K562 (cell line): ENCODE measurements around the gene TAL1. TPM values are rescaled to one million over a fixed set of nuclear protein-coding genes. Genes with fewer than 3 reads are reported as not detected.

Experiments
- ATAC-seq: fragments of 200-7000 bp; cut with Tn5 transposase; 3 replicates; pipeline ENCODE4 v1.9.1; 2020; ENCODE audit warnings: moderate library complexity
- BruUV-seq: library from RNA; stranded (reverse); fragments of 400-500 nt; replicated peaks from 2 replicates; lab custom pipeline; 2021; lab: Mats Ljungman, UMichigan
- CTCF ChIA-PET: fragments of 300-600 bp; formaldehyde crosslinking; extraction: SDS; loops from one replicate; lab custom pipeline; 2021; ENCODE audit warnings: low intra/inter-chr PET ratio; lab: Yijun Ruan, JAX
- POLR2A ChIA-PET: fragments of 300-600, 350-650 bp; sonication (Branson Sonifier 250); formaldehyde crosslinking; extraction: SDS; loops from one replicate; lab custom pipeline; 2021; ENCODE audit warnings: antibody characterized with exemption, inconsistent platforms; lab: Yijun Ruan, JAX
- DNase-seq, 4 experiments: peaks; one replicate each; pipeline versions ENCODE4 v3.0.0 to v3.0.0-alpha.2; 2011 to 2018; ENCODE audit warnings: low spot score in 3 of 4, mixed read lengths in 3 of 4; ENCODE audit errors: extremely low read depth in 1 of 4
- FAIRE-seq: peaks from 2 replicates; lab custom pipeline; 2011; peaks lifted over from hg19 to GRCh38; lab: Jason Lieb, UNC
- H2AFZ ChIP-seq: 2 replicates; pipeline ENCODE4 v1.6.0; 2011; ENCODE audit warnings: low read depth, low read length, control low read depth, inconsistent platforms
- H3K27ac ChIP-seq: fragments of 200-600 bp; 3 replicates; pipeline ENCODE4 v1.8.0; 2011; ENCODE audit warnings: low read depth, mild to moderate bottlenecking, control low read depth, inconsistent platforms, low read length, moderate library complexity, mixed read lengths; ENCODE audit errors: extremely low read depth
- H3K27me3 ChIP-seq, 2 experiments: fragments of 300-600 bp in 1 of 2; 2 replicates in 1 of 2; 3 replicates in 1 of 2; pipeline versions ENCODE4 v1.6.0 to v1.8.0; 2011; ENCODE audit warnings: inconsistent platforms in 2 of 2, low read length in 2 of 2, mild to moderate bottlenecking in 1 of 2, mixed read lengths in 1 of 2, moderate library complexity in 1 of 2; ENCODE audit not compliant: control insufficient read depth in 2 of 2, insufficient read depth in 2 of 2
- H3K36me3 ChIP-seq: fragments of 300-600 bp; 3 replicates; pipeline ENCODE4 v1.8.0; 2011; ENCODE audit warnings: mild to moderate bottlenecking, low read length, inconsistent platforms; ENCODE audit not compliant: control insufficient read depth, insufficient read depth
- H3K4me1 ChIP-seq, 2 experiments: fragments of 200-600 bp in 1 of 2; replicated peaks in 1 of 2; 2 replicates in 1 of 2; 3 replicates in 1 of 2; pipeline versions ENCODE4 v1.5.1 to v1.8.0; 2011; ENCODE audit warnings: inconsistent platforms in 2 of 2, low read length in 2 of 2, mild to moderate bottlenecking in 1 of 2, mixed read lengths in 1 of 2, moderate library complexity in 1 of 2; ENCODE audit not compliant: control insufficient read depth in 2 of 2, insufficient read depth in 2 of 2
- H3K4me2 ChIP-seq: 2 replicates; pipeline ENCODE4 v1.6.1; 2011; ENCODE audit warnings: low read length, control low read depth, inconsistent platforms, mixed read lengths; ENCODE audit not compliant: insufficient read depth
- H3K4me3 ChIP-seq: fragments of 200-600 bp; sonication (generic), shearing (Covaris generic); 2 replicates; pipeline ENCODE4 v1.5.1; 2016; ENCODE audit warnings: control low read depth, inconsistent platforms
- H3K79me2 ChIP-seq: fragments of 200-600 bp; 3 replicates; pipeline ENCODE4 v1.8.0; 2011; ENCODE audit warnings: low read length, inconsistent platforms; ENCODE audit not compliant: control insufficient read depth, insufficient read depth
- H3K9ac ChIP-seq, 2 experiments: 2 replicates each; pipeline versions ENCODE4 v1.6.0 to v1.6.1; 2011; ENCODE audit warnings: low read depth in 2 of 2, low read length in 2 of 2, control low read depth in 1 of 2, inconsistent platforms in 1 of 2, mild to moderate bottlenecking in 1 of 2, mixed read lengths in 1 of 2; ENCODE audit not compliant: insufficient read depth in 1 of 2
- H3K9me1 ChIP-seq: one replicate; pipeline ENCODE4 v1.6.0; 2011; ENCODE audit warnings: inconsistent platforms, mild to moderate bottlenecking, low read length, moderate library complexity; ENCODE audit not compliant: control insufficient read depth, insufficient read depth
- H3K9me3 ChIP-seq: replicated peaks from 2 replicates; pipeline ENCODE4 v1.5.1; 2011; ENCODE audit warnings: low read depth, low read length, inconsistent platforms; ENCODE audit not compliant: control insufficient read depth, insufficient read depth
- H4K20me1 ChIP-seq: replicated peaks from 2 replicates; pipeline ENCODE4 v1.6.1; 2011; ENCODE audit warnings: low read length, inconsistent platforms, mixed read lengths; ENCODE audit not compliant: control insufficient read depth, insufficient read depth
- ATF4 ChIP-seq: fragments of 450-650 bp; formaldehyde crosslinking; IDR thresholded peaks from 2 replicates; pipeline ENCODE4 v1.4.0; 2022; ENCODE audit warnings: mild to moderate bottlenecking, moderate library complexity
- CC2D1A ChIP-seq: fragments of 450-650 bp; IDR thresholded peaks from 2 replicates; pipeline ENCODE4 v1.6.1; 2017; ENCODE audit warnings: mild to moderate bottlenecking
- CREM ChIP-seq: IDR thresholded peaks from 2 replicates; pipeline ENCODE4 v1.6.1; 2014; ENCODE audit warnings: antibody characterized with exemption, low read depth
- DEAF1 ChIP-seq: fragments of 450-650 bp; formaldehyde crosslinking; IDR thresholded peaks from 2 replicates; pipeline ENCODE4 v1.4.0; 2020; ENCODE audit warnings: mild to moderate bottlenecking, moderate library complexity
- GTF2F1 ChIP-seq: IDR thresholded peaks from 2 replicates; pipeline ENCODE4 v1.6.1; 2011; ENCODE audit warnings: low read depth, low read length, improper control_type of control experiment
- ILF3 ChIP-seq: fragments of 450-650 bp; IDR thresholded peaks from 2 replicates; pipeline ENCODE4 v1.6.1; 2018; ENCODE audit warnings: antibody characterized with exemption, mild to moderate bottlenecking, moderate library complexity, borderline replicate concordance
- MAZ ChIP-seq, 2 experiments: fragments of 450-650 bp in 1 of 2; sonication (generic) in 1 of 2; formaldehyde crosslinking; IDR thresholded peaks in 1 of 2; conservative IDR thresholded peaks in 1 of 2; 2 replicates each; pipeline versions ENCODE4 v1.4.0 to v1.5.0; 2020; ENCODE audit warnings: mild to moderate bottlenecking in 1 of 2, missing genetic modification reagents in 1 of 2
- NFIC ChIP-seq: fragments of 450-650 bp; IDR thresholded peaks from 2 replicates; pipeline ENCODE4 v1.6.1; 2017; ENCODE audit warnings: mild to moderate bottlenecking, inconsistent platforms
- NR2F6 ChIP-seq: fragments of 450-650 bp; formaldehyde crosslinking; IDR thresholded peaks from 2 replicates; pipeline ENCODE4 v1.4.0; 2020; ENCODE audit warnings: mild to moderate bottlenecking
- RB1 ChIP-seq: fragments of 450-650 bp; IDR thresholded peaks from 2 replicates; pipeline ENCODE4 v1.6.1; 2017; ENCODE audit warnings: low read depth, mild to moderate bottlenecking
- SMAD1 ChIP-seq: fragments of 150-350 bp; IDR thresholded peaks from 2 replicates; pipeline ENCODE4 v1.6.1; 2014; ENCODE audit warnings: low read length, low read depth; ENCODE audit not compliant: partially characterized antibody
- SMARCA5 ChIP-seq: fragments of 450-650 bp; IDR thresholded peaks from 2 replicates; pipeline ENCODE4 v1.6.1; 2016
- SP1 ChIP-seq: sonication (generic); formaldehyde crosslinking; IDR thresholded peaks from 2 replicates; pipeline ENCODE4 v1.8.1; 2022; ENCODE audit warnings: mild to moderate bottlenecking, missing genetic modification reagents
- TEAD1 ChIP-seq, 2 experiments: fragments of 450-650 bp in 1 of 2; sonication (generic) in 1 of 2; formaldehyde crosslinking; IDR thresholded peaks; 2 replicates each; pipeline versions ENCODE4 v1.4.0 to v1.8.0; 2020 to 2022; ENCODE audit warnings: mild to moderate bottlenecking in 2 of 2, missing genetic modification reagents in 1 of 2
- TEAD4 ChIP-seq, 2 experiments: sonication (generic) in 1 of 2; formaldehyde crosslinking in 1 of 2; IDR thresholded peaks; 2 replicates each; pipeline versions ENCODE4 v1.6.1 to v1.8.0; 2012 to 2022; ENCODE audit warnings: borderline replicate concordance in 1 of 2, inconsistent platforms in 1 of 2, low read length in 1 of 2, mild to moderate bottlenecking in 1 of 2, missing genetic modification reagents in 1 of 2
- ZNF212 ChIP-seq: fragments of 450-650 bp; formaldehyde crosslinking; IDR thresholded peaks from 2 replicates; pipeline ENCODE4 v1.4.0; 2020; ENCODE audit warnings: mild to moderate bottlenecking
- ZNF3 ChIP-seq: fragments of 250-450 bp; sonication (Bioruptor Pico); IDR thresholded peaks from 2 replicates; pipeline ENCODE4 v1.5.0; 2021; ENCODE audit warnings: mild to moderate bottlenecking, moderate library complexity
- WGBS: fragments of 100-300 bp; shearing (Covaris generic); methylation state at CpG from one replicate; pipeline ENCODE4 v1.1.6; 2016; ENCODE audit warnings: low coverage, mixed read lengths; ENCODE audit not compliant: insufficient coverage; ENCODE audit errors: missing lambda C conversion rate; 5-methylcytosine and 5-hydroxymethylcytosine counted together
- in situ Hi-C: fragments of 300-500 bp; cut with MboI; formaldehyde crosslinking; loops from 4 replicates; pipeline ENCODE4 v1.15.0; 2018; ENCODE audit warnings: inconsistent platforms, mixed read lengths
- intact Hi-C: fragments of 100-400 bp; cut with micrococcal nuclease; formaldehyde crosslinking; loops from 2 replicates; pipeline ENCODE4 v1.14.2; 2022
- polyA plus RNA-seq, 8 experiments: library from polyadenylated mRNA; depleted of rRNA in 4 of 8; stranded (reverse) in 5 of 8; unstranded in 3 of 8; fragments of >200 nt; fragmentation: Nextera tagmentation in 2 of 8; fragmentation: Illumina TruSeq in 1 of 8; extraction: Ambion mirVana in 2 of 8; extraction: Trizol in 1 of 8; gene quantifications; 2 replicates each; pipeline versions ENCODE4 v1.2.1 to v1.2.3, GENCODE V29; 2011 to 2014; ENCODE audit warnings: inconsistent platforms in 1 of 8, missing spikeins in 1 of 8
- total RNA-seq, 7 experiments: library from RNA; depleted of rRNA in 6 of 7; stranded (reverse); fragments of >200 nt in 6 of 7; fragmentation: Illumina TruSeq in 2 of 7; extraction: Trizol in 2 of 7; gene quantifications; 2 replicates each; pipeline versions ENCODE4 v1.2.1 to v1.2.3, GENCODE V29; 2011 to 2021; ENCODE audit warnings: low replicate concordance in 1 of 7

TAL1 gene
- total and polyA plus RNA-seq, 9 of the 15 experiments (the other 6 are each of a cell fraction or from before 2014, with no cell fraction given), result 18.5 to 106 (median 59.7) TPM

GRCh38 chr1:47192458-47193384 is 39.3 kb downstream of the TAL1 start:
- Histone ChIP-seq H3K4me2 (peak overlapping the region; percentile 67), H4K20me1 (no peaks in the 10 kb centered on the region), H3K9me3 (no peaks in the 10 kb centered on the region), H2AFZ (peak overlapping the region; percentile 95), H3K4me1 (peaks cover 49 to 61% of the 10 kb centered on the region in 2 experiments), H3K9me1 (no peaks in the 10 kb centered on the region), H3K79me2 (no peaks in the 10 kb centered on the region), H3K27ac (peak overlapping the region; percentile 2; the same call in 2 of the 3 replicates), H3K9ac (peak overlapping the region; percentile 47 to 57; a peak in 2 of 4 replicates), H3K4me3 (no peak overlapping the region), H3K27me3 (no peaks in the 10 kb centered on the region), H3K36me3 (no peaks in the 10 kb centered on the region)
- FAIRE-seq (peak; percentile 99), DNase-seq (peak; percentile 88 to 95 (median 90)), ATAC-seq (peak; percentile 88)
- WGBS, result 15% methylated on average over 10 of the region's 10 CpGs
- ChIA-PET CTCF (interaction anchor here (0.8 to 3.9 kb wide), 4 partner anchors 45 to 231 kb away, joined by 3 to 44 read pairs (median 10); no protein-coding TSS in a partner anchor), POLR2A (interaction anchor here (0.6 to 5.7 kb wide), 16 partner anchors 9 to 142 kb away, joined by 3 to 65 read pairs (median 4); partner anchors contain the start of gene STIL)
- intact Hi-C loops (loop anchor here (1.0 to 2.0 kb wide), 2 partner anchors 46 to 71 kb away; no protein-coding TSS in a partner anchor), in situ Hi-C loops (loop anchor here (5.0 kb wide), 1 partner anchor 70 kb away; no protein-coding TSS in a partner anchor)
- BruUV-seq, result no TSS peak
- TF ChIP-seq TEAD1 (CRISPR knock-in tag; IDR thresholded peaks at IDR 0.05) (0 out of 4 replicates have a peak, but pooled peaks of 1 of the 2 experiments have one; percentile 11), SMAD1 (no peak), ILF3 (no peak), CC2D1A (peak; percentile 88), TEAD4 (IDR thresholded peaks at IDR 0.05; ENCODE audit: low read length) (peak; percentile 46; the same call in 1 of the 2 replicates), TEAD4 (CRISPR knock-in tag; IDR thresholded peaks at IDR 0.05; ENCODE audit: borderline replicate concordance) (no peak), SMARCA5 (0 out of 2 replicates have a peak, but pooled peaks have one; percentile 15), CREM (peak; percentile 65), MAZ (CRISPR knock-in tag; conservative IDR thresholded peaks at IDR 0.05 in 1 of 2, IDR thresholded peaks at IDR 0.05 in 1 of 2) (peak; percentile 72 to 85), ZNF212 (CRISPR knock-in tag) (peak; percentile 54; the same call in 1 of the 2 replicates), GTF2F1 (0 out of 2 replicates have a peak, but pooled peaks have one; percentile 32), ZNF3 (CRISPR knock-in tag) (no peak), NR2F6 (CRISPR knock-in tag) (0 out of 2 replicates have a peak, but pooled peaks have one; percentile 30), SP1 (CRISPR knock-in tag) (0 out of 2 replicates have a peak, but pooled peaks have one; percentile 27), ATF4 (CRISPR knock-in tag) (no peak), NFIC (peak; percentile 95), RB1 (peak; percentile 12; the same call in 1 of the 2 replicates), DEAF1 (CRISPR knock-in tag) (peak; percentile 93)
